Smooth muscle cell (in vitro differentiated cells): Measurements from ENCODE around the gene LTO1. TPM values are rescaled to one million over a fixed set of nuclear protein-coding genes. Genes with fewer than 3 reads are reported as not detected.
A peak's percentile ranks its signal among the peaks of the same experiment; 100 is the strongest.

Source experiments
- DNase-seq: peaks from one replicate; lab custom pipeline; 2025; ENCODE audit not compliant: unreplicated experiment; lab: John Stamatoyannopoulos, UW
- H2AFZ ChIP-seq: fragments of 200-600 bp; sonication (generic); 2 replicates; pipeline ENCODE4 v1.6.0; 2016; ENCODE audit warnings: antibody characterized with exemption, low read depth, mild to moderate bottlenecking
- H3F3A ChIP-seq: fragments of 200-600 bp; sonication (generic); 2 replicates; pipeline ENCODE4 v1.6.0; 2017; ENCODE audit warnings: antibody characterized with exemption, low read depth
- H3K27ac ChIP-seq: fragments of 200-600 bp; sonication (generic); 2 replicates; pipeline ENCODE4 v1.5.1; 2016; ENCODE audit warnings: low read depth, mild to moderate bottlenecking
- H3K27me3 ChIP-seq: fragments of 200-600 bp; sonication (generic); 2 replicates; pipeline ENCODE4 v1.6.1; 2016; ENCODE audit warnings: low read depth, mild to moderate bottlenecking
- H3K36me3 ChIP-seq: fragments of 200-600 bp; sonication (generic); 2 replicates; pipeline ENCODE4 v1.5.1; 2016; ENCODE audit warnings: low read depth
- H3K4me1 ChIP-seq: fragments of 200-600 bp; sonication (generic); 2 replicates; pipeline ENCODE4 v1.5.1; 2016; ENCODE audit warnings: low read depth
- H3K4me2 ChIP-seq: fragments of 200-600 bp; sonication (generic); 2 replicates; pipeline ENCODE4 v1.6.0; 2016; ENCODE audit warnings: mild to moderate bottlenecking
- H3K4me3 ChIP-seq: fragments of 200-600 bp; sonication (generic); 2 replicates; pipeline ENCODE4 v1.5.1; 2016; ENCODE audit warnings: mild to moderate bottlenecking
- H3K79me2 ChIP-seq: fragments of 200-600 bp; sonication (generic); 2 replicates; pipeline ENCODE4 v1.6.0; 2016; ENCODE audit warnings: low read depth, mild to moderate bottlenecking
- H3K9ac ChIP-seq: fragments of 200-600 bp; sonication (generic); 2 replicates; pipeline ENCODE4 v1.6.0; 2016; ENCODE audit warnings: low read depth
- H3K9me3 ChIP-seq: fragments of 200-600 bp; sonication (generic); replicated peaks from 2 replicates; pipeline ENCODE4 v1.5.1; 2016; ENCODE audit warnings: low read depth
- H4K20me1 ChIP-seq: fragments of 200-600 bp; sonication (generic); 2 replicates; pipeline ENCODE4 v1.6.0; 2016; ENCODE audit warnings: low read depth
- CTCF ChIP-seq: fragments of 200-600 bp; sonication (generic); IDR thresholded peaks from 2 replicates; pipeline ENCODE4 v1.5.1; 2017; ENCODE audit warnings: borderline replicate concordance, mild to moderate bottlenecking, antibody characterized with exemption; ENCODE audit not compliant: insufficient read depth, poor library complexity, severe bottlenecking
- WGBS: methylation state at CpG from one replicate; pipeline ENCODE4 v1.1.7; 2016; ENCODE audit warnings: low lambda C conversion rate; 5-methylcytosine and 5-hydroxymethylcytosine counted together
- polyA plus RNA-seq: library from polyadenylated mRNA; unstranded; fragments of >200 nt; fragmentation: Nextera tagmentation; extraction: Ambion mirVana; gene quantifications from 2 replicates; pipeline ENCODE4 v1.2.1, GENCODE V29; 2016
- total RNA-seq: library from RNA; depleted of rRNA; stranded (reverse); fragments of >200 nt; gene quantifications from 2 replicates; pipeline ENCODE4 v1.2.3, GENCODE V29; 2014

The LTO1 gene
- total and polyA plus RNA-seq, 2 experiments from 2014 or later: 8.0 to 17.3 TPM

GRCh38 chr11:69663326-69663725, 11.8 kb downstream of the LTO1 start:
- Histone ChIP-seq H3K9me3 (no peaks in the 10 kb centered on the region), H3F3A (no peaks in the 10 kb centered on the region), H3K9ac (no peak overlapping the region), H3K27me3 (no peaks in the 10 kb centered on the region), H3K4me3 (no peak overlapping the region), H3K4me1 (peaks cover 9% of the 10 kb centered on the region), H2AFZ (no peak overlapping the region), H4K20me1 (peaks cover 4% of the 10 kb centered on the region), H3K4me2 (no peak overlapping the region), H3K27ac (no peak overlapping the region), H3K79me2 (no peaks in the 10 kb centered on the region), H3K36me3 (no peaks in the 10 kb centered on the region)
- 91% methylated on average over 6 of the region's 6 CpGs for WGBS
- no peak for TF ChIP-seq CTCF
- DNase-seq: no peak

- no peaks in the 10 kb centered on the region for H3K27me3 ChIP-seq
- H3F3A ChIP-seq: peaks cover 1% of the 10 kb centered on the region
- no peaks in the 10 kb centered on the region for H4K20me1 ChIP-seq
- no peaks in the 10 kb centered on the region for H3K9me3 ChIP-seq
- no peak overlapping the region for H3K27ac ChIP-seq
- peaks cover 14% of the 10 kb centered on the region for H3K4me1 ChIP-seq
- 93% methylated on average over 13 of the region's 13 CpGs for WGBS
- no peaks in the 10 kb centered on the region for H3K36me3 ChIP-seq
- no peak overlapping the region for H3K9ac ChIP-seq
- no peak for TF ChIP-seq CTCF
- no peaks in the 10 kb centered on the region for H3K79me2 ChIP-seq
- H3K4me2 ChIP-seq: no peak overlapping the region
- no peak overlapping the region for H2AFZ ChIP-seq
- no peak overlapping the region for H3K4me3 ChIP-seq
- DNase-seq: no peak
Observed at GRCh38 chr11:69662806-69663205, 12.3 kb downstream of the LTO1 start.

GRCh38 chr11:69662021-69662698, 13.0 kb downstream of the LTO1 start:
- Histone ChIP-seq H4K20me1 (no peaks in the 10 kb centered on the region), H3K4me1 (peaks cover 18% of the 10 kb centered on the region), H3K4me2 (no peak overlapping the region), H3K9ac (no peak overlapping the region), H2AFZ (no peak overlapping the region), H3F3A (peaks cover 7% of the 10 kb centered on the region), H3K27ac (no peak overlapping the region), H3K36me3 (no peaks in the 10 kb centered on the region), H3K4me3 (no peak overlapping the region), H3K9me3 (no peaks in the 10 kb centered on the region), H3K79me2 (no peaks in the 10 kb centered on the region), H3K27me3 (no peaks in the 10 kb centered on the region)
- WGBS: 92% methylated on average over 16 of the region's 16 CpGs
- peak; percentile 9 for TF ChIP-seq CTCF
- DNase-seq: no peak

- Histone ChIP-seq H3K79me2 (no peaks in the 10 kb centered on the region), H3K4me2 (no peak overlapping the region), H3K36me3 (no peaks in the 10 kb centered on the region), H3K4me3 (no peak overlapping the region), H3K9ac (no peak overlapping the region), H2AFZ (no peak overlapping the region), H3K27ac (no peak overlapping the region), H3F3A (peaks cover 7% of the 10 kb centered on the region), H3K27me3 (no peaks in the 10 kb centered on the region), H3K4me1 (peaks cover 18% of the 10 kb centered on the region), H4K20me1 (no peaks in the 10 kb centered on the region), H3K9me3 (no peaks in the 10 kb centered on the region)
- no peak for TF ChIP-seq CTCF
- DNase-seq: no peak
- WGBS: 95% methylated on average over 10 of the region's 10 CpGs
Observed at GRCh38 chr11:69661413-69661715, 13.8 kb downstream of the LTO1 start.
